Measurements from ENCODE around the gene EXO5. TPM values are rescaled to one million over a fixed set of nuclear protein-coding genes. Genes with fewer than 3 reads are reported as not detected.
A peak's percentile ranks its signal among the peaks of the same experiment; 100 is the strongest.

Gene EXO5
- total and polyA plus RNA-seq, 2 of the 13 experiments (the other 11 are each of a cell fraction or from before 2014, with no cell fraction given): 9.9 to 20.5 TPM

DNA sequence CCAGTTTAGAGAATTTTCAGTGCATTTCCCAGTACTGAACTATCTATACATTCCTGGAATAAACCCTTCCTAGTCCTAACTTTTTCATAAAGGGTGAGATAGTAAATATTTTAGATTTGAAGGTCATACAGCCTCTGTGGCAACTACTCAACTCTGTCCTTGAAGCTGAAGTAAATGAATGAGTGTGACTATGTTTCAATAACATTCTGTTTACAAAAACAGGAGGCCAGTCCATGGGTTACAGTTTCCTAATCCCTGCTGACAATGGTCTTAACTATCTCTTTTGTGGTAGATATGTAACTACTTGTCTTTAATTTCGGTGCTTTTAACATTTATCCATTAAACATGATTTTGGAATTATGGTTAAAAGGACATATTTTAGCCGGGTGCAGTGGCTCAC is 27.2 kb downstream of the EXO5 start (continued):
- TF ChIP-seq GMEB2 (CRISPR knock-in tag; IDR thresholded peaks at IDR 0.05; ENCODE audit: low read depth): no peak
- TF ChIP-seq ARID3A (IDR thresholded peaks at IDR 0.05; ENCODE audit: low read depth, low read length): peak; percentile 42; the same call in 1 of the 2 replicates
- TF ChIP-seq, protein P1, sequence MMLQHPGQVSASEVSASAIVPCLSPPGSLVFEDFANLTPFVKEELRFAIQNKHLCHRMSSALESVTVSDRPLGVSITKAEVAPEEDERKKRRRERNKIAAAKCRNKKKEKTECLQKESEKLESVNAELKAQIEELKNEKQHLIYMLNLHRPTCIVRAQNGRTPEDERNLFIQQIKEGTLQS (CRISPR knock-in tag; IDR thresholded peaks at IDR 0.05): no peak
- no peak for TF ChIP-seq ZNF160 (CRISPR knock-in tag; IDR thresholded peaks at IDR 0.05)
- TF ChIP-seq XBP1 (CRISPR knock-in tag; IDR thresholded peaks at IDR 0.05): no peak
- no peak for TF ChIP-seq ZNF569 (CRISPR knock-in tag; IDR thresholded peaks at IDR 0.05; ENCODE audit: borderline replicate concordance)
- no peak for TF ChIP-seq MED13 (CRISPR knock-in tag; IDR thresholded peaks at IDR 0.05)
- TF ChIP-seq PHF8 (CRISPR knock-in tag; IDR thresholded peaks at IDR 0.05): no peak
- TF ChIP-seq, protein P2, sequence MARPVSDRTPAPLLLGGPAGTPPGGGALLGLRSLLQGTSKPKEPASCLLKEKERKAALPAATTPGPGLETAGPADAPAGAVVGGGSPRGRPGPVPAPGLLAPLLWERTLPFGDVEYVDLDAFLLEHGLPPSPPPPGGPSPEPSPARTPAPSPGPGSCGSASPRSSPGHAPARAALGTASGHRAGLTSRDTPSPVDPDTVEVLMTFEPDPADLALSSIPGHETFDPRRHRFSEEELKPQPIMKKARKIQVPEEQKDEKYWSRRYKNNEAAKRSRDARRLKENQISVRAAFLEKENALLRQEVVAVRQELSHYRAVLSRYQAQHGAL (CRISPR knock-in tag; IDR thresholded peaks at IDR 0.05; ENCODE audit: not compliant biosample characterization): no peak
- TF ChIP-seq KMT2A (CRISPR knock-in tag; IDR thresholded peaks at IDR 0.05): no peak
- TF ChIP-seq, protein P3, sequence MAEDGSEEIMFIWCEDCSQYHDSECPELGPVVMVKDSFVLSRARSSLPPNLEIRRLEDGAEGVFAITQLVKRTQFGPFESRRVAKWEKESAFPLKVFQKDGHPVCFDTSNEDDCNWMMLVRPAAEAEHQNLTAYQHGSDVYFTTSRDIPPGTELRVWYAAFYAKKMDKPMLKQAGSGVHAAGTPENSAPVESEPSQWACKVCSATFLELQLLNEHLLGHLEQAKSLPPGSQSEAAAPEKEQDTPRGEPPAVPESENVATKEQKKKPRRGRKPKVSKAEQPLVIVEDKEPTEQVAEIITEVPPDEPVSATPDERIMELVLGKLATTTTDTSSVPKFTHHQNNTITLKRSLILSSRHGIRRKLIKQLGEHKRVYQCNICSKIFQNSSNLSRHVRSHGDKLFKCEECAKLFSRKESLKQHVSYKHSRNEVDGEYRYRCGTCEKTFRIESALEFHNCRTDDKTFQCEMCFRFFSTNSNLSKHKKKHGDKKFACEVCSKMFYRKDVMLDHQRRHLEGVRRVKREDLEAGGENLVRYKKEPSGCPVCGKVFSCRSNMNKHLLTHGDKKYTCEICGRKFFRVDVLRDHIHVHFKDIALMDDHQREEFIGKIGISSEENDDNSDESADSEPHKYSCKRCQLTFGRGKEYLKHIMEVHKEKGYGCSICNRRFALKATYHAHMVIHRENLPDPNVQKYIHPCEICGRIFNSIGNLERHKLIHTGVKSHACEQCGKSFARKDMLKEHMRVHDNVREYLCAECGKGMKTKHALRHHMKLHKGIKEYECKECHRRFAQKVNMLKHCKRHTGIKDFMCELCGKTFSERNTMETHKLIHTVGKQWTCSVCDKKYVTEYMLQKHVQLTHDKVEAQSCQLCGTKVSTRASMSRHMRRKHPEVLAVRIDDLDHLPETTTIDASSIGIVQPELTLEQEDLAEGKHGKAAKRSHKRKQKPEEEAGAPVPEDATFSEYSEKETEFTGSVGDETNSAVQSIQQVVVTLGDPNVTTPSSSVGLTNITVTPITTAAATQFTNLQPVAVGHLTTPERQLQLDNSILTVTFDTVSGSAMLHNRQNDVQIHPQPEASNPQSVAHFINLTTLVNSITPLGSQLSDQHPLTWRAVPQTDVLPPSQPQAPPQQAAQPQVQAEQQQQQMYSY (CRISPR knock-in tag; IDR thresholded peaks at IDR 0.05): no peak
- TF ChIP-seq ZNF83 (CRISPR knock-in tag; IDR thresholded peaks at IDR 0.05; ENCODE audit: borderline replicate concordance): no peak
- no peak for TF ChIP-seq ATM (IDR thresholded peaks at IDR 0.05; ENCODE audit: borderline replicate concordance)
- TF ChIP-seq, protein P4, sequence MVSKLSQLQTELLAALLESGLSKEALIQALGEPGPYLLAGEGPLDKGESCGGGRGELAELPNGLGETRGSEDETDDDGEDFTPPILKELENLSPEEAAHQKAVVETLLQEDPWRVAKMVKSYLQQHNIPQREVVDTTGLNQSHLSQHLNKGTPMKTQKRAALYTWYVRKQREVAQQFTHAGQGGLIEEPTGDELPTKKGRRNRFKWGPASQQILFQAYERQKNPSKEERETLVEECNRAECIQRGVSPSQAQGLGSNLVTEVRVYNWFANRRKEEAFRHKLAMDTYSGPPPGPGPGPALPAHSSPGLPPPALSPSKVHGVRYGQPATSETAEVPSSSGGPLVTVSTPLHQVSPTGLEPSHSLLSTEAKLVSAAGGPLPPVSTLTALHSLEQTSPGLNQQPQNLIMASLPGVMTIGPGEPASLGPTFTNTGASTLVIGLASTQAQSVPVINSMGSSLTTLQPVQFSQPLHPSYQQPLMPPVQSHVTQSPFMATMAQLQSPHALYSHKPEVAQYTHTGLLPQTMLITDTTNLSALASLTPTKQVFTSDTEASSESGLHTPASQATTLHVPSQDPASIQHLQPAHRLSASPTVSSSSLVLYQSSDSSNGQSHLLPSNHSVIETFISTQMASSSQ (IDR thresholded peaks at IDR 0.05; ENCODE audit: low read depth): peak; percentile 64; the same call in 1 of the 2 replicates
- TF ChIP-seq, protein P4 (CRISPR knock-in tag; IDR thresholded peaks at IDR 0.05; ENCODE audit: borderline replicate concordance): peak; percentile 59; the same call in 1 of the 2 replicates
- peak; percentile 65; the same call in 1 of the 2 replicates for TF ChIP-seq ZSCAN9 (CRISPR knock-in tag; IDR thresholded peaks at IDR 0.05; ENCODE audit: borderline replicate concordance)
